HG03280 (cell line): ENCODE results near the gene RSPO4.

Experiments
- ATAC-seq: cut with Tn5 transposase; IDR thresholded peaks from one replicate; pipeline ENCODE4 v1.9.1; 2021; ENCODE audit warnings: mild to moderate bottlenecking, moderate library complexity; ENCODE audit not compliant: unreplicated experiment

The RSPO4 gene

DNA sequence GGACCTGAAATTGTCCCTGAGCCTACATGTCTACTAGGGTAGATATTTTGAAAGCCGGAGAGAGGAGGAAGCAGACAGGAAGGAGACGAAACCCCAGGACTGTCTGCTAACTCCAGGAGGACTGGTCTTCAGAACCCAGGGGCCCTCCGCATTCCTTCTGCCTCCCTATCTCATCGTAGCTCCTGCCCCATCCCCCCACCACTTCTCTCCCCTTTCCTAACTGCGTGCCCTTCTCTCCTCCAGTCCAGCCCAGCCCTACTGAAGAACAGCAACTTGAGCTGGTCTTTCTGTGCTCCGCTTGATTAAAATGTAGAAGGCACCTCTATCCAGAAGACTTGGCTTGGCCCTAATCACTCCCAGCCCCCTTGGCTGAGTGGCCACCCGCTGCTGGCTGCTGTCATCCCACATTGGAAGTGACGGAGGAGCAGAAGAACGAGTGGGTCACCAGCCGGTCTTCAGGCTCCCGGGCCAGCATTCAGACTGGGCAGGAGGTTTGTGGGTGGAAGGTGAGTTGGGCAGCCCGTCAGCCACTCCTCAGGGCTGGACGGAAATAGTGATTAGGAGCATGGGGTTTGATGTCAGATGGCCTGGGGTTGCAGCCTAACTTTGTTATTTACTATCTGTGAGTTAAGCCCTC, 57.2 kb downstream of the RSPO4 start:
- no peak for ATAC-seq

DNA sequence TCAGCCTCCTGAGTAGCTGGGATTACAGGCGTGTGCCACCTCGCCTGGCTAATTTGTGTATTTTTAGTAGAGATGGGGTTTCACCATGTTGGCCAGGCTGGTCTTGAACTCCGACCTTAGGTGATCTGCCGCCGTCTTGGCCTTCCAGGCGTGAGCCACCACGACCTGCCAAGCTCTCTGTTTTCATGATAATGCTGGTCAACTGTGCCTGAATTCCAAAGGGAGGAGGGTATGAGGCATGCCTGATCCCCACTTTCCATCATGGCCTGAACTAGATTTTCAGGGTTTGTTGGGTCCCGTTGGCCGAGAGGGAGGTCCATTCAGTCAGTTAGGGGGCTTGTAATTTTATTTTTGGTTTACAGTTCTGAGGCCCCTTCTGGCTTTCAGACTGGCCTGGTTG, 58.0 kb downstream of the RSPO4 start:
- ATAC-seq = no peak

DNA sequence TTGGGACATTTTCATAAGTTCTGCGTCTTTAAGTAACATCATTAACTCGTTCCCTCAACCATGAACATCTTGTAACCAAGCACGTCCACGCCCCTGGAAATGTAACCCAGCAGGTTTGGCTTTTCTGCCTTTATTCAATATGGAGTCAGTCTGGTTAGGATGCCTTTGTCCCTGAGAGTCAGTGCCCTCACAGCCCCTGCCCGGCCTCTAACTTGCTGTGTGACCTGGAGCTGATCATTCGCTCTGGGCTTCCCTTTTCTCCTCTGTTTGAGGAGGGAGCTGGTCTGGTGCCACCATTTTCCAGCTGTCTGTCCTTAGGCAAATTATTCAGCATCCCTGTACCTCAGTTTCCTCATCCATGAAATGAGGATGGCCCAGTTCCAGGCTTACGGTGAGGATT, 59.5 kb downstream of the RSPO4 start:
- no peak for ATAC-seq

DNA sequence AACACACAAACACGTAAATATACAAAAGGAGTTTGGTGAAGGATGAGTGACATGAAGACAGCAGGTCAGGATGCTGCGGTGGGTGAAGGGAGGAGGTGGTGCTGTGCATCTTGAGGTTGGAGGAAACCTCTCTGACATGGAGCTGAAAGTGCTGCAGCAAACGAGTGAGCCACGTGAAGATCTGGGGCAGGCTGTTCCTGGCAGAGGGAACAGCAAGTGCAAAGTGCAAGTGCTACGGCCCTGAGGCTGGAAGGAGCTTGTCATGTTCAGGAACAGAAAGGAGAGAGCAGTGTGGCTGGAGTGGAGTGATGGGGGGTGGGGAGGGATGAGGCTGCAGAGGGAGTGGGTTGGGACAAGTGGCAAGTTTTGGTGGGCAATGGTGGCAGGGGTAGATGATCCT, 61.2 kb downstream of the RSPO4 start:
- ATAC-seq = no peak

DNA sequence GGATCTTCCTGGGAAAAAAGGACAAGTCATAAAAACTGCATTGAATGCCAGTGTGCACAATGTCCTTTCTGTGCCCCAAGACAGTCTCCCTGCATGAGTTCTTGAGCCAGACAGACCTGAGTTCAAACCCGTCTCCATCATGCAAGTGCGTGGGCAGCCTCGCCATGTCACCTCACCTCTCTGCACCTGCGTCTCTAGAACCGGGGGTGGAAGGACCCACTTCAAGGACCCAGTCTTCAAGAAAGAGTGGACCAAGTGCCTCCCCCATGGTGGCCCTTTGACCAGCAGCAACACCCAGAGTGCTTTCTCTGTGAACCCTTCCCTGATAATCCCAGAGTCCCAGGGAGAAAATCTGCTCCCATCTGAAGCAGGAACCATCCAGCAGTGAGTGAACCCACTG, 62.5 kb downstream of the RSPO4 start:
- no peak for ATAC-seq

DNA sequence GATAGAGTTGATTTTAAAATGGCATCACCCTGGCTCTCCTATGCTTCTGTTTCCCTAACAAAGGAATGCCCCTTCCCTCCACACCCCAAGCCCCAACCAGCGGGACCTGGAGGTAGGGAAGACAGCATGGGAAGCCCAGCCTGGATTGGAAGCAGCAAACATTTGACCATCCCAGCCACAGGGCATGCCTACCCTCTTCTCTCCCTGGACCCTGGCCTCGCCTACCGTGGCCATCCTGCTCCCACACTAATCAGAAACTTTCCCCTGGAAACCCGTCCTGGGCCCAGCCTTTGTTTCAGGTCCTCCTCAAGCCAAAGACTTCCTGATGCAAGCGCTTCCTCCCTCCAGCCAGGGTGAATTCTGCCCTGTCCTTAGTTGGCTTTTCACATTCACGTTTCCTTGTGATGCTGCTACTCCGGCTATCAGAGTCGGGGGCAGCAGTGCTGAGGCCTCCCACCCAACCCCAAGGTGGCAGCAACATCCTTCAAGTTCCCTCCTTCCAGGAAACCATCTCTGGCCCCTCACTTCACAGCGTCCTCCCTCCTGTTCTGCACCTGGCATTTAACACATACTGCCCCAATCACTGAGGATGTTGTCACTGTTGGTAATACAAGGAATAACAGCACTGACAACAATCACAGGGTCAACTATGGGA, 67.8 kb downstream of the RSPO4 start:
- ATAC-seq = no peak

DNA sequence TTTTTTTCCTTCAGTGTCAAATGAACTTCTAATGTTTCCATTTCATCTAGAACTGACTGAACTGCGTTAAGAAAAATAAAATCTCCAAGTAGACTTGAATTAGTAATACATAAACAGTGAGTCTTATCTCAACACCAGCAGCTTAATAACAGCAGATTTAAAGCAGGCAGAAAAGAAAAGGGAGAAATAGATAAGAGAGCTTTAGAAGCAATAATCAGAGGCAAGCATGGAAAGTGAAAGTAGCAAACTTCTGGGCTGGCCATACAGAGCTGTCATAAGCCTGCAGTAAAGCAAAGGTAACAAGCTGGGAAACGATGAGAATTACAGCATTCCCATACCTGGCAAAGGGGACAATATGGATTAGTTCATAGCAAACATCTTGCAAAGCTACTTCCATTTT, 69.1 kb downstream of the RSPO4 start:
- no peak for ATAC-seq

DNA sequence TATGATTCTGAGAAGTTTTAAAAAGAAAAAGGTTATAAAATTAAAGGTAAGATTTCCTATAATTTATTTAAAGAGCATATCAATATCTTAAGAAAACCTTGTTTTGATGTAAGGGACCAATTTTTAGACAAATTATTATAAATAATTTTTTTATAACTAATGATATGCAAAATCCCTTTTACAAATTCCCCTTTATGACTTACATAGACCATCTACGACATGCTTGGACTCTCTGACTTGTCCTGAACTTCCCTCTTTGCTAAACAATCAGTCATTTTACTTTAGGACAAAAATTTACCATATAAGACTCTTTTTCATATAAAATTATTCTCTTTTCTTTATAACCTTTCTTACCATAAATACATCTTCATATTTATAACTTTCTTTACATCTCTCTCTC, 70.7 kb downstream of the RSPO4 start:
- ATAC-seq = no peak

DNA sequence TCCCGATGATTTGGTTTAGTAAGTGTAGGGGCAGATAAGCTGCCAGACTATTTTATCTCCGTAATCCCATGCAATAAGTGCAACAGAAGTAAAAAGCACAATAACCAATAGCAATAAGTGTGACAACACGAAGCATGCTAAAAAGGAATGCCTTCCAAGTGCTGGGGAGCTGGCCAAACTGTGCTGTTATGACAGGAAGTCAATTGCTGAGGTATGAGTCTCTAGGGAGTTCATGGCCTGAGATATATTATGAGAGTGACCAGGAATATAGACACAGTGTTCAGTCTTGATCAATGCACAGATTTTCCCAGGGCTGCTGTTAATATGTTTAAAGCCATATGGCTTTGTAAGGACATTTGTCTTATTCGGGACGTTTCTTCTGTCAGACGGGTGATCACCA, 75.4 kb downstream of the RSPO4 start:
- ATAC-seq = no peak

DNA sequence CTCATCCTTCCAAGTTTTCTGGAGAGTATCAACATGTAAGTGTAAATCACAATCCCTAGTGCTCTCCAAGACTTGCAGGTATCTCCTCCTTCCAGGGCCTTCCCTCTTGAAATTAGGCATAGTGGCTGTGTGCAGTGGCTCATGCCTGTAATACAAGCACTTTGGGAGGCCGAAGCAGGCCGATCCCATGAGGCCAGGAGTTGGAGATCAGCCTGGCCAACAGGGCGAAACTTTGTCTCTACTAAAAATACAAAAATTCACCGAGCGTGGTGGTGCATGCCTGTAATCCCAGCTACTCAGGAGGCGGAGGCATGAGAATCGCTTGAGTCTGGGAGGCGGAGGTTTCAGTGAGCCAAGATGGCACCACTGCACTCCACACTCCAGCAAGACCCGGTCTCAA, 76.6 kb downstream of the RSPO4 start:
- ATAC-seq = no peak

DNA sequence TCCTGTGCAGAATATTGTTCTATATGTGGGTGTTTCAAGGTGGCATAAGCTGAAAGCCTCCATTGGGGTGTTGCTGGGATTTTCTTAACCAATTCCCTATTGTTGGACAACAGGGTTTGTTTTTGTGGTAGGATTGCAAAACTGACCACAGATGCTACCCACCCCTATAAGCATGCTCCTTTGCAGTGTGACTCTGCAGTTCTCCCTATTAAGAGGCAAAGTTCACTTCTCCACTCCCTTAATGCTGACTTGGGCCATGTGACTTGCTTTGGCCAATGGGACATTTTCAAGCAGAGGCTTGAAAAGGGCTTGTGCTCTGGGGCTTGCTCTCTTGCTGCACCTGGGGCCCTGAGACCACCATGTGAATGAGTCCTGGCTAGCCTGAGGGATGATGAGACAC, 77.5 kb downstream of the RSPO4 start:
- ATAC-seq = no peak

DNA sequence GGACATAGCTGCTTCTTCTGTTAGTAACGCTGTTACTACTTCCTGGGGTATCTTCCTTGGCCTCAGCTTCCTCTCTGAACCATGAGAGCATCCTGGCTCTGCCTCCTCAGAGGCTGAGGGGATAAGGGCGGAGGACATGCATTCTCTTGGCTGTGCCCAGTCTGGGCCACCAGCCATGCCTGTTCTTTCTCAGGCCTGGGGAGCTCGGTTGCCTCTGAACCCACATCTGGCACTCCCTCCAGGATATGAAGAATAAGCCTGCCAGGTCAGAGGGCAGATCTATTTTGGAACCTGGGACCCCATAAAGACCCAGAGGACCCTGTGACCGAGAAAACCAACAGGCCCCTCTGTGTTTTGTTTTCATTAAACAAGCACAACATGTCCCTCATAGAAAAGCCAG, 79.3 kb downstream of the RSPO4 start:
- ATAC-seq = no peak

DNA sequence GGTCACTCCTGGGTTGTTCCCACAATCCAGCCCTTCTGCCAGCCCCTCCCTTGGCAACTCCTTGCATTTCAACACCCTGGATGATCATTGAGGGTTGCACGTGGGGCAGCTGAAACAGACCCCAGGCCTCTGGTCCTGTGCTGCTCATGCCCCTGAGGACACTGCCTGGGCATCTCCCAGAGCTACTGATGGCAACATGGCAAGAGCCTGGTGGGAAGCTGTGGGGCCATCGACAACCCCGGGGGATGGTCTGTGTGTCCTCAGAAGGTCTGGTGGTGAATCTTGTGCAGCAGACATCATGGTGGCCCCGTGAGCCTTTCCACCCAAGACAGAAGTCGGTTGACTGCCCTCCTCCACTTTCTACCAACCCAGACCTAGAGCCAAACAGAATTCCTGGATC, 81.0 kb downstream of the RSPO4 start:
- no peak for ATAC-seq

DNA sequence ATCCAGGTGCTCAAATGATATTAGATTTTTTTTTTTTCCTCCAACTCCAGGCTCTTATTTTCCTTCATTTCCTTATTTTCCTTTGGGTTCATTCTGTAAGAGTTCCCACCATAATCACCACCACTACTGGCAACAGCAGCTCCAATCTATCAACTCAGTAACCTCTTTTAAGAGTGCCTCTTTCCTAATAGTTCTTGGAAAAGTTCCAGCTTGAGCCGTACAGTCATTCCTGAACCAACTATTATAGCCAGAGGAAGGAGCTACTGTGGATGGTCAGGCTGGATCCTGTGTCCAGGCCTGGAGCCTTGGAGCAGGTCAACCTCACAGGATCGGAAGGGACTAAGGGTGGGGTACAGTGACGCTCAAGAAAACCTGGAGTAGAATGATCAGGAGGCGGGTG, 81.8 kb downstream of the RSPO4 start:
- ATAC-seq = no peak

DNA sequence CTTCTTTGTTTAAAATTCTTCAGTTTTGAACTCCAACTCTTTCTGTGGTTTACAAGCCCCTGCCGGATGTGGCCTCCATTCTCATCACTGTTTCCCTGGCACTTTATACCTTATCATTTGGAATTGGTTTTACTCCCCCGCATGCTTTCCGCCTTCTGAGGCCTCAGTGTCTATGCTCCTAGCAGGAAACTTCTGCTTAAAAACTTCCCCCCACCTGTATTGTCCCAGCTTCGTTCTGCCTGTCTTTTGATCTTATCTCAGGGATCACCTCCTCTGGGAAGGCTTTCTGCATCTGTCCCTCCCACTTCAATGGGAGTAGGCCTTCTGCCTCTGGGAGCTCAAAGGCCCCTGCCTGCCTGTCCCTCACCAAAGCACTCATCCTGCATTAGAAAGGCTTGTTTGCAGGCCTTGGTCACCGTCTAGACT, 82.6 kb downstream of the RSPO4 start:
- no peak for ATAC-seq

DNA sequence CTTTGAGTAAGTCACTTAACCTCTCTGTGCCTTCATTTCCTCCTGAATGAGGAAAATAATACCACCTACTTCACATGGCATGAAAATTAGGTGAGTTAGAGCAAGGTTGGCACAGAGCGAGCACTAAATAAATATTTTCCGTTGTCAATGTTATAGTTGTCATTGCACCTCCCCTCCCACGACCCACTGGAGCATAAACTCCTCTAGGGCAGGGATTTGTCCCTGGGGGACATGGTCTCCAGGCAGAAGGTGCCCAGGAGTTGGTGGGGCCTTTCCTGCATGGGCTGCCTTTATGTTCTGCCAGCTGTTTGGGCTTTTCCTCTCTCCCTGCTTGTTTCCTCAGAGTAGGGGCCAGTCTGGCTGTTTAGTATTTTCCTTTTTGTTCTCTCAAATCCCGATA, 84.7 kb downstream of the RSPO4 start:
- no peak for ATAC-seq

DNA sequence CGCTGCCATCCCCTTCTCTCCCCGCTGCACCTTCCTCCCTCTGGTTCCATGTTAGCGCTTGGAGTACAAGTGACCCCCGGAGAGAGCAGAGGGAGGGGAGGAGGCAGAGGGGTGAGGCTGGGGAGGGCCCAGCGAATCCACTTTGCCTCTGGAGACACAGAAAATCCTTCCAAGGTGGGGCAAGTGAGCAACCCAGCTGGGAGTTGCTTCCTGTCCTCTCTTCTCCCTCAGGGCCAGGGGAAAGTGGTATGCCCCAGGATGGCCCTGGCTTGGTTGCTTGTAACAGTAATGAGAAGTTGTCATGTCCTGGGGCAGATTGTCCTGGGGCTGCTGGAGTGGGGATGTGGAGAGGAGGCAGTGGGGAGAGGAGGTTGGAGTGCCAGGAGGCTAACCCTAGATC, 85.3 kb downstream of the RSPO4 start:
- no peak for ATAC-seq

DNA sequence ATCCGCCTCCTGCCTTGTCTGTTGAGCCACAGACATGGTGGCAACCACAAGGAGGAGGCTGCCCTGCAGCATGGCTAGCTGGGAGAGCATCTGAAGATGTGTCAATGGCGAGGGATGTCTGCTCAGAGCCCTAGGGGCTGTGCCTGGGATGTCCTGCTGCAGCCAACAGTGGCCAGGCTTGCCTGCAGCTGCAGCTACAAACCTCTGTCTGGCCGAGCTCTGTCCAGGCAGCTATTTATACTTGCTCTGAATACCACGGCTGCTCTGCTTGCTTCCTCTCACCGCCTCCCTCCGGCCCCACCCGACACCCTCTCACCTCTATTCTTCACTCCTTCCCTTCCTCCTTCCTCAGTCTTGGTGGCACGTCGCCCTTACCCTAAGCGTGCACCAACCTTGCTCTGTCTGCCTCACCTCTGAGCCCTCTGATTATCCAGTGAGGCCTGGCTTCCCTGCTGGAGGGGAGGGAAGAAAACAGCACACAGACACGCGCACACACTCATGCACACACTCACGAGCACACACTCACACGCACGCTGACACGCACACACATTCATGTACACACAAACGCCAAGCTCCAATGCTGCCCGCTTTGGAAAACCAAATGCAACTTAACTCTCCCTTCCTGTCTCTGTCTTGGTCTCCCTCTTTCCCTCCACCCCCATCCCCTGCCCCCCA, 85.8 kb downstream of the RSPO4 start, which contains the start of gene ANGPT4:
Gene ANGPT4 (minus strand): TSS at position 210 of the 675 bp plus-strand sequence. CDS start 120 bp downstream, at position 90.
- no peak for ATAC-seq

DNA sequence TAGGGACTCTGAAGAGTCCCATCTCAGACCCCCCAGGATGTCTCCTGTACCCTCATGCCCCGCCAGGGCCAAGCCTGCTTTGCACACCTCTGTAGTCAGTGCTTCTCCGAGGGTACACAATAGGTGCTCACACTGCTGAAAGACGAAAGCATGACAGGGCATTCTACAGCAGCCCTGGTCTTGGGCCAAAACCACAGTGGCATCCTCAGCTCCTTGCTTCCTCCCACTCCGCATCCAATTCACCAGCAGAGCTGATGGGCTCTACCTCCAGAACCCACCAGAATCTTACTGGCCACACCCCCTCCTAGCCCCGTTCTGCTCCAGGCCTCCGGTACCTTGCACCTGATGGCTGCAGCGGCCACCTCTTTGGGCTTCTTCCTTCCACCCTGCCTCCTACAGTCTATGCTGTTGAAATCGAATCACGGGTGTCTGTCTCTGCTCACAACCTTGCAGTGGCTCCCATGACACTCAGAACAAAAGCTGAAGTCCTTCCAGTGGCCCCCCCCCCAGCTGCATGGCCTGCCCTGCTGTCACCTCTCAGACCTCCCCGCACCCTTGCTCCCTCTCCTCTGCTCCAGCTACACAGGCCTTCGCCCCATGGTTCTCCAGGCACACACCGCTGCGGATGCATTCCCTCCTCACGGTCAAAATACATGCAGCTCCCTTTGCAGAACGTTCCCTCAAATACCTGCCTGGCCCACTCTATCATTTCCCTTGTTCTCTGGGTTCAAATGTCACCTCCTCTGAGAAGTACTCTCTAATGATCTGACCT, 87.2 kb downstream of the RSPO4 start:
- no peak for ATAC-seq

DNA sequence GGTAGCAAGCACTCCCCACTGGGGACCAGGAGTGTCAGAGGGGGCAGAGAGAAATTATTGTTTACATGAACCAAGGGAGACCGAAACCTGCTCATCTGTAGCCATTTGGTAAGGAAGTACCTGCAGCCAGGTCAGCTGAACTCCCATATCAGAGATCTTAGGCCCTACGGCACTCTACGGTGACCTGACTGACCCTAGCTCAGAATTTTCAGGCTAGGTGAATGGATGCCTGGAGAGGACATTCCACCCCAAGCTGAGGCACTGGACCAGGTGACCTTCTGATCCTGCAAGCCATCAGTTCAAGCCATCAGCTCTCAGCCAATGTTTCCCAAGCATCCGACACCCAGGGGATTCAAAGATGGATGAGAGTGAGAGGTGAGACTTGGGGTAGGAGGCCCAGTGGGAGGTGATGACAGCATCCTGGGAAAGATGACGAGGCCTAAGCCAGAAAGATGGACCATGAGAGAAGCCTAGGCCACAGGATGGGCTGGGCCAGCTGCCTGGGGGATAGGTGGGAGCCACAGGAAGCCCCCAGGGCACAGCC, 88.7 kb downstream of the RSPO4 start:
- no peak for ATAC-seq

DNA sequence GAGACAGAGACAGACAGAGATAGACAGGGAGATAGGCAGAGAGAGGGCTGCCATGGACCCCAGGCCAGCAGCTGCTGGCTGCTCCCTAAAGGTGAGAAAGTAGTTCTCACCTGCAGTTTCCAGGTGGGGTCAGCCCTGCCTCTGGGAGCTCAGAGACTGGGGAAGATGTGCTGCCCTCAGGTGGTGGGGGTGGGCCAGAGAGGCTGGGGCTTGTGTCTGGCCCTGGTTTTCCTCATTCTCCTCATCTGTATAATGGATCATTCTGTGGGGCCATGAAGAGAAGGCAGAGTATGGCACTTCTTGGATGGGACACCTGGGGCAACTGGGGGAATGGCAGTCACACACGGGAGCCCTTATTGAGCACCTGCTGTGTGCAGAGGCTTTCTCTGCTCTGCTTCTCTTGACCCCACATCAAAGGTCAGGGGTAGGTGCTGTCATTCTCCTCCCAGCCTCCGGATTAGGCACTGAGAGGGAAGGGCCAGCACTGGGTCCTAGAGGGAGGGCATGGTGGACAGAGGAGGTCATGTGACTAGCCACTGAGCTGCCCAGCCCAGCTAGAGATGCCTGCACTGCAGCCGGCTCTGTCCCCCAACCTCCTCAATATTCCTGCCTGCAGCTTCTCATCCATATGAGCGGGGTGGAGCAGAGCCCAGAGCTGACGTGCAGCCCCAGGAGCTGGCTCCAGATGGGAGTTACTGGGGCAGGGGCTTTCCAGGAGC, 90.1 kb downstream of the RSPO4 start:
- no peak for ATAC-seq
